Fibroblast of skin of abdomen (primary cell): ENCODE results near the gene RUFY2. TPM values are rescaled to one million over a fixed set of nuclear protein-coding genes. Genes with fewer than 3 reads are reported as not detected.

ENCODE experiments used
- DNase-seq: peaks from one replicate; pipeline ENCODE4 v3.0.0-alpha.2; 2013
- polyA plus RNA-seq, 2 experiments: library from polyadenylated mRNA; unstranded; fragments of 120-200 nt; gene quantifications; one replicate each; pipeline ENCODE4 v1.2.1, GENCODE V29; 2013; ENCODE audit not compliant: insufficient read length in 2 of 2

RUFY2 gene
- 16.8 TPM for polyA plus RNA-seq (2013, experiment 1 of 2; ENCODE audit: insufficient read length)
- polyA plus RNA-seq (2013, experiment 2 of 2; ENCODE audit: insufficient read length): 15.2 TPM

- DNase-seq: peak; percentile 82
Measured at GRCh38 chr10:68406815-68407548, at the start of gene RUFY2. TSS of gene RUFY2 (minus strand) at chr10:68407277. CDS start at chr10:68407189, 88 bp downstream.

- DNase-seq: peak; percentile 74
Measured at GRCh38 chr10:68449698-68450097, 42.6 kb upstream of the RUFY2 start.

GRCh38 chr10:68446179-68446578 is 39.1 kb upstream of the RUFY2 start:
- DNase-seq: no peak

- DNase-seq: no peak
Measured at GRCh38 chr10:68442971-68443370, 35.9 kb upstream of the RUFY2 start.

- no peak for DNase-seq
Measured at GRCh38 chr10:68440898-68441297, 33.8 kb upstream of the RUFY2 start.

GRCh38 chr10:68435803-68436202 is 28.7 kb upstream of the RUFY2 start:
- no peak for DNase-seq

GRCh38 chr10:68434657-68435056 is 27.6 kb upstream of the RUFY2 start:
- DNase-seq: no peak

GRCh38 chr10:68428396-68429104 is 21.5 kb upstream of the RUFY2 start:
- DNase-seq: no peak

GRCh38 chr10:68424454-68425014 is 17.5 kb upstream of the RUFY2 start:
- DNase-seq: no peak

- no peak for DNase-seq
Measured at GRCh38 chr10:68423522-68423921, 16.4 kb upstream of the RUFY2 start.

- DNase-seq: no peak
Measured at GRCh38 chr10:68419376-68419775, 12.3 kb upstream of the RUFY2 start.

GRCh38 chr10:68408898-68409518 is 1.9 kb upstream of the RUFY2 start:
- DNase-seq: no peak

- peak; percentile 55 for DNase-seq
Measured at GRCh38 chr10:68406111-68406814, 814 bp downstream of the RUFY2 start.

- DNase-seq: no peak
Measured at GRCh38 chr10:68403701-68404100, 3.4 kb downstream of the RUFY2 start.

GRCh38 chr10:68402276-68402675 is 4.8 kb downstream of the RUFY2 start:
- no peak for DNase-seq

GRCh38 chr10:68397005-68397404 is 10.1 kb downstream of the RUFY2 start:
- DNase-seq: no peak

GRCh38 chr10:68385740-68386139 is 21.3 kb downstream of the RUFY2 start:
- DNase-seq: no peak

GRCh38 chr10:68371604-68372003 is 35.5 kb downstream of the RUFY2 start:
- DNase-seq: no peak

GRCh38 chr10:68367121-68367520 is 40.0 kb downstream of the RUFY2 start:
- DNase-seq: no peak

- DNase-seq: no peak
Measured at GRCh38 chr10:68366600-68366999, 40.5 kb downstream of the RUFY2 start.

- DNase-seq: no peak
Measured at GRCh38 chr10:68365611-68366010, 41.5 kb downstream of the RUFY2 start.

GRCh38 chr10:68364101-68364886 is 42.8 kb downstream of the RUFY2 start:
- no peak for DNase-seq
